NT2/D1 (cell line): ENCODE data around the gene HRK.

ENCODE experiments used
- SUZ12 ChIP-seq: IDR thresholded peaks from 2 replicates; pipeline ENCODE4 v1.6.1; 2011; ENCODE audit not compliant: insufficient read length, insufficient read depth; ENCODE audit errors: extremely low read depth
- ZNF274 ChIP-seq: IDR thresholded peaks from 2 replicates; pipeline ENCODE4 v1.6.1; 2011; ENCODE audit warnings: mild to moderate bottlenecking, low read depth, low read length

DNA sequence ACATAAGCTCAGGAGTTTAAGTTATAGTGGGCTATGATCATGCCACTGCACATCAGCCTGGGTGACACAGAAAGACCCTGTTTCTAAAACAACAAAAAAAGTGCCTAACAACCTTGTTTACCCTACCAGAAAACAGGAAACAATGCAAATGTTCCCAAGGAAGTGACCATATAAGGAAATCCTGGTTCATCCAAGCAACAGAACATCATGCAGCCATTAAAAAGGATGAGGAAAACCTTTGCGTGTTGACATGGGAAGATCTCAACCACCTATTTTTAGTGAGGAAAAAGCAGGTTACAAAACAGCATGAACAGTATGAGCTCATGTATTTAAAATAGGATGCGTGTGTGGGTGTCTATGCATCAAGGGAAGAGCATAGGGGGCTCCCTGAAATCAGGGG lies 13.7 kb downstream of the HRK start:
- TF ChIP-seq ZNF274 (no peak), SUZ12 (no peak)
